Endothelial cell of umbilical vein (primary cell): ENCODE measurements around the gene ZC4H2. TPM values are rescaled to one million over a fixed set of nuclear protein-coding genes. Genes with fewer than 3 reads are reported as not detected.

Source experiments
- polyA plus RNA-seq, 4 experiments: library from polyadenylated mRNA; depleted of rRNA in 3 of 4; stranded (reverse) in 3 of 4; unstranded in 1 of 4; fragments of >200 nt; gene quantifications; 2 replicates each; pipeline versions ENCODE4 v1.2.1 to v1.2.3, GENCODE V29; 2011 to 2012; ENCODE audit warnings: missing spikeins in 1 of 4
- total RNA-seq: library from RNA; stranded (reverse); gene quantifications from 2 replicates; pipeline ENCODE4 v1.2.3, GENCODE V29; 2021

ZC4H2 gene
- total and polyA plus RNA-seq, 2 donors (not counting 3 experiments of a cell fraction or from before 2014, with no cell fraction given): 12.8 TPM

Other genes starting within 250 kb of the ZC4H2 start
- not detected in 2 replicates for gene ZC3H12B, start 58.4 kb upstream of the ZC4H2 start, total RNA-seq
- not detected in 2 replicates for gene ZC3H12B, start 58.4 kb upstream of the ZC4H2 start, polyA plus RNA-seq